ENCODE results near the gene DNAH17.

Gene DNAH17

DNA sequence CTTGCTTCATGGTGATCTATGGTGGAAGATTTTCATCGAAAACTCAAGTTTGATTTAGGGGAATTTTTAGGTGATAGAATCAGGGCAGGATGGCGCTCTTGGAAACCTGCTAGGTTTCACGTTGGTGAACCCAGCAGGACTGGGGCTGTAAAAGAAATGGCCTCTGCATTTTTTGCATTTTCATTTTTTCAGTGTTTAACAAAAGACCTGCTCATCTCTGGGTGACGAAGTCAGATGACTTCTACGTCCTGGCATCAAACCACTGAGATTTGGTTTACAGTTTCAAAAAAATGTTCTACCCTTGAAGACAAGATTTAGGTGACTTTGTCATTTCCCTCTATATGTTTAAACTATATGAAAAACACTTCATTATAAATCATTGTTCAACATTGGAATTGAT, 196.8 kb downstream of the DNAH17 start:
- TF ChIP-seq, protein P1, sequence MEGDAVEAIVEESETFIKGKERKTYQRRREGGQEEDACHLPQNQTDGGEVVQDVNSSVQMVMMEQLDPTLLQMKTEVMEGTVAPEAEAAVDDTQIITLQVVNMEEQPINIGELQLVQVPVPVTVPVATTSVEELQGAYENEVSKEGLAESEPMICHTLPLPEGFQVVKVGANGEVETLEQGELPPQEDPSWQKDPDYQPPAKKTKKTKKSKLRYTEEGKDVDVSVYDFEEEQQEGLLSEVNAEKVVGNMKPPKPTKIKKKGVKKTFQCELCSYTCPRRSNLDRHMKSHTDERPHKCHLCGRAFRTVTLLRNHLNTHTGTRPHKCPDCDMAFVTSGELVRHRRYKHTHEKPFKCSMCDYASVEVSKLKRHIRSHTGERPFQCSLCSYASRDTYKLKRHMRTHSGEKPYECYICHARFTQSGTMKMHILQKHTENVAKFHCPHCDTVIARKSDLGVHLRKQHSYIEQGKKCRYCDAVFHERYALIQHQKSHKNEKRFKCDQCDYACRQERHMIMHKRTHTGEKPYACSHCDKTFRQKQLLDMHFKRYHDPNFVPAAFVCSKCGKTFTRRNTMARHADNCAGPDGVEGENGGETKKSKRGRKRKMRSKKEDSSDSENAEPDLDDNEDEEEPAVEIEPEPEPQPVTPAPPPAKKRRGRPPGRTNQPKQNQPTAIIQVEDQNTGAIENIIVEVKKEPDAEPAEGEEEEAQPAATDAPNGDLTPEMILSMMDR (IDR thresholded peaks at IDR 0.05; ENCODE audit: borderline replicate concordance, control extremely low read depth, extremely low read depth, insufficient read depth, missing control alignments) = no peak
- in situ Hi-C loops (cut with MboI; ENCODE audit: low sequenced_read_pairs, unreplicated experiment) = no loop called here

DNA sequence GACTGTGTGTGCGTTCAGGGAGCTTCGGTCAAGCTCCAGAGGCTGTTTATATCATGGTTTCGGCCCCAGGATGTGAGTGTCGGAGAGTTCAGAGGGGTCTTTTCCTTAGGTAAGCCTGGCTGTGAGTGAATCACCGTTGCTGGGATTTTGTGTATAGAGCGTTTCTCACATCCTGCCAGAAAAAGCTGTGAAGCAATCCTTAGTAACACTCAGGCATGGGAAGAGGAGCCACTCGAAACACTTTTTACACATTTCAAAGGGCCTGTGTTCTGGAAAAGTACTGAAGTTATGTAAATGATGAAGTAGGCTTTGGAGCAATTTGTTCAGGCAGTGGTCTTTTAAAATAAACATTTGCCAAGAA, 198.1 kb downstream of the DNAH17 start:
- TF ChIP-seq, protein P1 (IDR thresholded peaks at IDR 0.05; ENCODE audit: borderline replicate concordance, control extremely low read depth, extremely low read depth, insufficient read depth, missing control alignments) = no peak
- DNase-seq (ENCODE audit: low spot score) = no peak
- in situ Hi-C loops (cut with MboI; ENCODE audit: low sequenced_read_pairs, unreplicated experiment) = no loop called here

More for the DNA sequence above, 196.8 kb downstream of the DNAH17 start:
- no peak for DNase-seq (ENCODE audit: low spot score)

DNA sequence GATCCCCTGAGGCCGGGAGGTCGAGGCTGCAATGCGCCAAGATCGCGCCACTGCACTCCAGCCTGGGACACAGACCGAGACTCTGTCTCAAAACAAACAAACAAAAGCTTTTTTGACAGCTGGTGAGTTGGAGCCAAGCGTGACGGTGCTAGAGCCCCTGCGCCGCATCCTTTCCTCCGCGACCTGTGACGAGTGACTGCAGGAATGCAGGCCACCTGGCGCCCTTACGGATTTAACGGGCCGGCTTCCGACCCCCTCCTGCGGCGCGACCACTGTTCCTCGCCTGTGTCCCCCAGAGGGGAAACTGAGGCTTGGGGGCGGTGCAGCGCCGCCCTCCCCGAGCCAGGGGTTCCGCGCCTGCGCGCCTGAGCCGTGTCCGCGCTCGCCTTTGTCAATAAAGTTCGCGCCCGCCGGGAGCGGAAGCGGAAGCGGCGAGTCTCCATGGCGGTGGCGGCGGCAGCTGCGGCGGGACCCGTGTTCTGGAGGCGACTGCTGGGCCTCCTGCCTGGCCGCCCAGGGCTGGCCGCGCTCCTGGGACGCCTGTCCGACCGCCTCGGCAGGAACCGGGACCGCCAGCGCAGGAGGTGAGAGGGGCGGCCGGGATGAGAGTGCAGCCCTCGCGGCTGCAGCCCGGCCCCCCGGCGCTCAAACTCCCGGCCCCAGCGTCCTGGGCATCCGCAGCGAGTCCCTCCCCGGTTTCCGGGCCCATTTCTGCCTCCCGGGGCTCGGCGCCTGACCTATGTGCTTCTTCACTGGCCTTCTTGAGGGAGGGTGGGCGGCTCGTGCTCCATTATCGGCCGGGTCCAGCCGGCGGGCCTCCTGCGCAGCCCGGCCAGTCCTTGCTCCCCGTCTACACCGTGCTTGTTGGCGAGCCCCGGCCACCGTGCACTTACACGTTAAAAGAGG, 198.7 kb downstream of the DNAH17 start, which contains the start of gene PGS1:
TSS of gene PGS1 (plus strand) at position 425 of the 906 bp plus-strand sequence. CDS start at position 442, 17 bp downstream.
- in situ Hi-C loops (cut with MboI; ENCODE audit: low sequenced_read_pairs, unreplicated experiment) = no loop called here
- TF ChIP-seq, protein P1 (IDR thresholded peaks at IDR 0.05; ENCODE audit: borderline replicate concordance, control extremely low read depth, extremely low read depth, insufficient read depth, missing control alignments) = no peak
- DNase-seq (ENCODE audit: low spot score) = peak; percentile 90

DNA sequence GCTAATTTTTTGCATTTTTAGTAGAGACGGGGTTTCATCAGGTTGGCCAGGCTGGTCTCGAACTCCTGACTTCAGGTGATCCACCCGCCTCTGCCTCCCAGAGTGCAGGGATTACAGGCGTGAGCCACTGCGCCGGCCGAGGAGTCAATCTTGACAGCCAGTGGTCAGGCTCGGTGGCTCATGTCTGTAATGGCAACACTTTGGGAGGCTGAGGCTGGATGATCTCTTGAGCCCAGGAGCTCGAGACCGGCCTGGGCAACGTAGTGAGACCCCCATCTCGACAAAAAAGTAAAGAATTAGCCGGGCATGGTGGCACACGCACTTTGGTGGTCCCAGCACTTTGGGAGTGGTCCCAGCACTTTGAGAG, 199.4 kb downstream of the DNAH17 start:
- TF ChIP-seq, protein P1 (IDR thresholded peaks at IDR 0.05; ENCODE audit: borderline replicate concordance, control extremely low read depth, extremely low read depth, insufficient read depth, missing control alignments) = no peak
- no peak for DNase-seq (ENCODE audit: low spot score)

DNA sequence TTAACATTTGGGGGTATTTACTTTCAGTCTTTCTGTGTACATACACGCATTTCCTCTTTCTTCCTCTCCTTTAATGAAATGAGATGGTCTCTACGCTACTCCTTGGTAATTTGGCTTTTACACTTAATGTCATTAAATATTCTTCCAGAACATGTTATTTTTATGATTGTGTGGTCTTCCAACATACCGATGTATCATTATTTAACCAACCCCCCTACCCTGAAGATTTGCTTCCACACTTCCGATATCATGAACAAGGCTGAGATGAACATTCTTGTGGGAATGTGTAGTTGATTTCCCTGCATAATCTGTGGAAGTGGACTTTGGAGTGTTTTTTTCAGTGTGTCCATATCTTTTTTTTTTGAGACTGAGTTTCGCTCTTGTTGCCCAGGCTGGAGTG, 201.0 kb downstream of the DNAH17 start:
- TF ChIP-seq, protein P1 (IDR thresholded peaks at IDR 0.05; ENCODE audit: borderline replicate concordance, control extremely low read depth, extremely low read depth, insufficient read depth, missing control alignments) = no peak
- in situ Hi-C loops (cut with MboI; ENCODE audit: low sequenced_read_pairs, unreplicated experiment) = no loop called here
- no peak for DNase-seq (ENCODE audit: low spot score)

More for the DNA sequence above, 199.4 kb downstream of the DNAH17 start:
- in situ Hi-C loops (cut with MboI; ENCODE audit: low sequenced_read_pairs, unreplicated experiment) = no loop called here

DNA sequence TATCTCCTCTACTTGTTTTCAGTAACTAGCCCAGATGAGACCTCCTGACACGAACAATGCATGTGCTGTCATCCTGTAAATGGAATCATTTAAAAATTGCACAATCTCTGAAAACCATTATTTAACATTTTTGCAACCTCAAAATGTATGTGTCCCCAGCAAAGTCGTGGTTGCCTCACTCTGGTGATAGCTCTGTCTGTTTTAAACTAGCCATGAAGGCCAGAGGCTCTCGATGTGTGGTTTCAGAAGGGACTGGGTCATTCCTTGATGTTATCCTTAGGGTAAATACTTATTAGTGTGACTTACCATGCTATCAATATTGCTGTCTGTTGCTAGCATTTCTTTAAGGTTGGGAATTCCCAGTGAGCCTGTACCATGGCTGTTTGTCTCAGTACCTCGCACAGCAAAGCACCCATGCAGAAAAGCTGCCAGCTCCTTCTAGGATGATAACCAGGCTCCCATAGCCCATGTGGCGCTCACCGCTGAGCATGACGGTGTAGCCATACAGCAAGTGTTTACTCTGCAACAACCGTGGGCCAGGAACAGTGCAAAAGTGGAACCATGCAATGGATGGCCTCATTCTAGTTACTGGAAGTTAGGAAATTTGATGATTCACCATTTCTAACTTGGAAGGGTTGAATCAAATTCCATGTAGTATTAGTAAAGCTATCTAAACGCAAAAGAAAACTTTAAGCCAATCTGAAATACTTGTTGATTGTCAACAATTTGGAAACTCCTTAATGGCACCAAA, 201.6 kb downstream of the DNAH17 start:
- no peak for DNase-seq (ENCODE audit: low spot score)
- TF ChIP-seq, protein P1 (IDR thresholded peaks at IDR 0.05; ENCODE audit: borderline replicate concordance, control extremely low read depth, extremely low read depth, insufficient read depth, missing control alignments) = no peak

More for the DNA sequence above, 201.6 kb downstream of the DNAH17 start:
- in situ Hi-C loops (cut with MboI; ENCODE audit: low sequenced_read_pairs, unreplicated experiment) = no loop called here

Measured in GM13976 (cell line).